ENCODE measurements around the gene UCP2.

Gene UCP2

GRCh38 chr11:74002832-74003231 is 20.2 kb upstream of the UCP2 start:
- no peaks in the 10 kb centered on the region for H3K9me3 ChIP-seq
- no peak overlapping the region for H3K4me3 ChIP-seq (ENCODE audit: low read depth, low read length)
- H3K36me3 ChIP-seq, result no peaks in the 10 kb centered on the region; the same call in 1 of the 2 replicates
- TF ChIP-seq, protein P1, sequence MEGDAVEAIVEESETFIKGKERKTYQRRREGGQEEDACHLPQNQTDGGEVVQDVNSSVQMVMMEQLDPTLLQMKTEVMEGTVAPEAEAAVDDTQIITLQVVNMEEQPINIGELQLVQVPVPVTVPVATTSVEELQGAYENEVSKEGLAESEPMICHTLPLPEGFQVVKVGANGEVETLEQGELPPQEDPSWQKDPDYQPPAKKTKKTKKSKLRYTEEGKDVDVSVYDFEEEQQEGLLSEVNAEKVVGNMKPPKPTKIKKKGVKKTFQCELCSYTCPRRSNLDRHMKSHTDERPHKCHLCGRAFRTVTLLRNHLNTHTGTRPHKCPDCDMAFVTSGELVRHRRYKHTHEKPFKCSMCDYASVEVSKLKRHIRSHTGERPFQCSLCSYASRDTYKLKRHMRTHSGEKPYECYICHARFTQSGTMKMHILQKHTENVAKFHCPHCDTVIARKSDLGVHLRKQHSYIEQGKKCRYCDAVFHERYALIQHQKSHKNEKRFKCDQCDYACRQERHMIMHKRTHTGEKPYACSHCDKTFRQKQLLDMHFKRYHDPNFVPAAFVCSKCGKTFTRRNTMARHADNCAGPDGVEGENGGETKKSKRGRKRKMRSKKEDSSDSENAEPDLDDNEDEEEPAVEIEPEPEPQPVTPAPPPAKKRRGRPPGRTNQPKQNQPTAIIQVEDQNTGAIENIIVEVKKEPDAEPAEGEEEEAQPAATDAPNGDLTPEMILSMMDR (IDR thresholded peaks at IDR 0.05; ENCODE audit: low read depth, low read length), result no peak
- no peak for DNase-seq
- no peaks in the 10 kb centered on the region for H3K27me3 ChIP-seq
- no peaks in the 10 kb centered on the region for H3K4me1 ChIP-seq

GRCh38 chr11:74001822-74002286 is 19.2 kb upstream of the UCP2 start:
- Histone ChIP-seq H3K9me3 (no peaks in the 10 kb centered on the region), H3K27me3 (no peaks in the 10 kb centered on the region), H3K36me3 (no peaks in the 10 kb centered on the region; the same call in none of the 2 replicates), H3K4me1 (no peaks in the 10 kb centered on the region), H3K4me3 (ENCODE audit: low read depth, low read length) (no peak overlapping the region)
- TF ChIP-seq, protein P1 (IDR thresholded peaks at IDR 0.05; ENCODE audit: low read depth, low read length), result no peak
- no peak for DNase-seq

GRCh38 chr11:74000307-74001133 is 17.9 kb upstream of the UCP2 start:
- TF ChIP-seq, protein P1 (IDR thresholded peaks at IDR 0.05; ENCODE audit: low read depth, low read length), result no peak
- no peaks in the 10 kb centered on the region for H3K27me3 ChIP-seq
- H3K4me3 ChIP-seq (ENCODE audit: low read depth, low read length), result no peak overlapping the region
- DNase-seq, result no peak
- H3K36me3 ChIP-seq, result no peaks in the 10 kb centered on the region; the same call in none of the 2 replicates
- H3K4me1 ChIP-seq, result no peaks in the 10 kb centered on the region
- no peaks in the 10 kb centered on the region for H3K9me3 ChIP-seq

DNA sequence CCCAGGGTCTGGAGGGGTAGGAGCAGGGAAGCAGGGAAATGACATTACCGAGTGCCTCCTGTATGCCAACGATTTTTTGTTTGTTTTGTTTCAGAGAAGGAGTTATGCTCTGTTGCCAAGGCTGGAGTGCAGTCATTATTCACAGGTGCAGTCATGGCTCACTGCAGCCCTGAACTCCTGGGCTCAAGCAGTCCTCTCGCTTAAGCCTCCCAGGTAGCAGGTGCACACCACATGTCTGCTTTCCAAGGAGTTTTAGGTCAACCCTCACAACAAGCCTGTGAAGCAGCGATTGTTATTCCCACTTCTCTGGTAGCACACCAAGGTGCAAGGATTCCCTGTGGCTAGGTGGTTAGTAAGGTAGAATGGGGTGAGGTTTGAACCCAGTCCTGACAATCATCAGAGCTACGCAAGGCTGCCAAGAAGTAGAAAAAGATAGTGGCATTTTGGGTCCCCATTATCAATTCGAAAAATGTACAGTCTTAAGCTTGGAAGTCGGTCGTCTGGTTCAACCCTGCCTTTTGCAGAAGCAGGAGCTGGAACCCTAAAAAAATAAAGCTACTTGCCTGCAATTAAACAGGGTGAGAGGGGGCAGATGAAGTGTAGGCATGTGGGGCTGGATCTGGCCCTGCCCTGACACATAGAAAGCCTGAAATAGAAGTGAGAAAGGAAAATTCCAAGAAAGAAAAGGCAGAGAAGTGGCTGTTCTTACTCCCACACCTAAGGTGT is 17.1 kb upstream of the UCP2 start:
- no peak overlapping the region for H3K4me3 ChIP-seq (ENCODE audit: low read depth, low read length)
- no peaks in the 10 kb centered on the region for H3K27me3 ChIP-seq
- H3K4me1 ChIP-seq, result no peaks in the 10 kb centered on the region
- H3K9me3 ChIP-seq, result no peaks in the 10 kb centered on the region
- no peak for DNase-seq
- no peaks in the 10 kb centered on the region; the same call in none of the 2 replicates for H3K36me3 ChIP-seq
- TF ChIP-seq, protein P1 (IDR thresholded peaks at IDR 0.05; ENCODE audit: low read depth, low read length), result no peak

GRCh38 chr11:73998846-73999575 is 16.4 kb upstream of the UCP2 start:
- TF ChIP-seq, protein P1 (IDR thresholded peaks at IDR 0.05; ENCODE audit: low read depth, low read length), result no peak
- H3K27me3 ChIP-seq, result no peaks in the 10 kb centered on the region
- H3K36me3 ChIP-seq, result no peaks in the 10 kb centered on the region; the same call in none of the 2 replicates
- no peaks in the 10 kb centered on the region for H3K4me1 ChIP-seq
- H3K9me3 ChIP-seq, result no peaks in the 10 kb centered on the region
- no peak overlapping the region for H3K4me3 ChIP-seq (ENCODE audit: low read depth, low read length)
- no peak for DNase-seq

Measured in BE2C (cell line).